B cell (primary cell): ENCODE measurements around the gene DLG2. TPM values are rescaled to one million over a fixed set of nuclear protein-coding genes. Genes with fewer than 3 reads are reported as not detected.

Experiments used
- ATAC-seq: fragments of 200-7000 bp; cut with Tn5 transposase; one replicate; pipeline ENCODE4 v1.10.0; 2021; ENCODE audit warnings: low read depth, mild to moderate bottlenecking, moderate number of reproducible peaks, moderate library complexity
- CTCF ChIA-PET: fragments of 350-600 bp; sonication (Branson Sonifier 250); formaldehyde crosslinking; loops from one replicate; lab custom pipeline; 2021; ENCODE audit warnings: antibody characterized with exemption, inconsistent platforms; lab: Charles Lee
- POLR2A ChIA-PET: fragments of 350-600 bp; sonication (Branson Sonifier 250); formaldehyde crosslinking; loops from one replicate; lab custom pipeline; 2021; ENCODE audit warnings: antibody characterized with exemption; lab: Charles Lee
- DNase-seq: peaks from one replicate; pipeline ENCODE4 v3.0.0; 2013
- H2AFZ ChIP-seq: 2 replicates; pipeline ENCODE4 v1.6.1; 2012; ENCODE audit warnings: mild to moderate bottlenecking, low read depth, low read length; ENCODE audit not compliant: insufficient read depth, poor library complexity, severe bottlenecking
- H3K27ac ChIP-seq, 2 donors: 1 replicate in 1 of 2; 2 replicates in 1 of 2; pipeline ENCODE4 v1.5.1; 2012 to 2013; ENCODE audit warnings: low read length in 2 of 2, mild to moderate bottlenecking in 2 of 2, moderate library complexity in 1 of 2
- H3K27me3 ChIP-seq, 4 experiments: fragments of 200-600 bp in 1 of 4; sonication (generic) in 1 of 4; replicated peaks in 1 of 4; 1 replicate in 2 of 4; 2 replicates in 2 of 4; pipeline versions ENCODE4 v1.6.1 to v1.7.0; 2013 to 2016; ENCODE audit warnings: low read length in 3 of 4, mild to moderate bottlenecking in 2 of 4, mixed read lengths in 1 of 4, moderate library complexity in 1 of 4; ENCODE audit not compliant: insufficient read depth in 4 of 4, control insufficient read depth in 3 of 4; ENCODE audit errors: control extremely low read depth in 1 of 4
- H3K36me3 ChIP-seq, 2 experiments: replicated peaks in 1 of 2; 1 replicate in 1 of 2; 2 replicates in 1 of 2; pipeline versions ENCODE4 v1.6.1 to v1.7.1; 2013; ENCODE audit warnings: low read length in 1 of 2; ENCODE audit not compliant: insufficient read depth in 2 of 2, control insufficient read depth in 1 of 2; ENCODE audit errors: control extremely low read depth in 1 of 2, extremely low read depth in 1 of 2
- H3K4me1 ChIP-seq, 2 donors: fragments of 200-600 bp in 1 of 2; sonication (generic) in 1 of 2; 1 replicate in 1 of 2; 2 replicates in 1 of 2; pipeline versions ENCODE4 v1.5.1 to v1.6.1; 2013 to 2017; ENCODE audit warnings: low read length in 2 of 2; ENCODE audit not compliant: control insufficient read depth in 2 of 2, insufficient read depth in 2 of 2
- H3K4me2 ChIP-seq: replicated peaks from 2 replicates; pipeline ENCODE3; 2012; ENCODE audit warnings: mild to moderate bottlenecking, low read depth, low read length; ENCODE audit not compliant: poor library complexity, severe bottlenecking
- H3K4me3 ChIP-seq, 5 experiments: fragments of 200-600 bp in 1 of 5; sonication (generic) in 1 of 5; 1 replicate in 3 of 5; 2 replicates in 2 of 5; pipeline versions ENCODE4 v1.5.1 to v1.7.0; 2011 to 2016; ENCODE audit warnings: low read length in 4 of 5, mild to moderate bottlenecking in 4 of 5, low read depth in 2 of 5, control low read depth in 1 of 5, moderate library complexity in 1 of 5; ENCODE audit not compliant: insufficient read depth in 1 of 5; ENCODE audit errors: control extremely low read depth in 1 of 5, extremely low read depth in 1 of 5
- H3K79me2 ChIP-seq: fragments of 200-600 bp; sonication (generic); one replicate; pipeline ENCODE4 v1.6.0; 2016; ENCODE audit warnings: low read length; ENCODE audit not compliant: control insufficient read depth, insufficient read depth
- H3K9ac ChIP-seq: fragments of 200-600 bp; sonication (generic); 2 replicates; pipeline ENCODE4 v1.6.1; 2017; ENCODE audit warnings: mild to moderate bottlenecking, low read length, moderate library complexity
- H3K9me3 ChIP-seq, 3 donors: one replicate each; pipeline versions ENCODE4 v1.6.1 to v1.7.1; 2013; ENCODE audit warnings: low read length in 2 of 3; ENCODE audit not compliant: control insufficient read depth in 2 of 3, insufficient read depth in 1 of 3; ENCODE audit errors: control extremely low read depth in 1 of 3
- H4K20me1 ChIP-seq: 2 replicates; pipeline ENCODE4 v1.6.0; 2012; ENCODE audit warnings: mild to moderate bottlenecking, low read length; ENCODE audit not compliant: insufficient read depth, control insufficient read depth, poor library complexity, severe bottlenecking
- H3K27ac Mint-ChIP-seq: one replicate; pipeline ENCODE4 v1.8.0; 2021; ENCODE audit warnings: mixed read lengths
- H3K27me3 Mint-ChIP-seq: one replicate; pipeline ENCODE4 v1.8.0; 2021; ENCODE audit warnings: mixed read lengths
- H3K4me1 Mint-ChIP-seq: one replicate; pipeline ENCODE4 v1.8.0; 2021; ENCODE audit warnings: mixed read lengths
- H3K4me3 Mint-ChIP-seq: one replicate; pipeline ENCODE4 v1.8.0; 2021; ENCODE audit warnings: mixed read lengths
- H3K9me3 Mint-ChIP-seq: one replicate; pipeline ENCODE4 v1.8.0; 2022; ENCODE audit warnings: mixed read lengths; ENCODE audit not compliant: insufficient read depth
- CTCF ChIP-seq: fragments of 200-600 bp; IDR thresholded peaks from one replicate; pipeline ENCODE4 v1.8.0; 2022; ENCODE audit warnings: antibody characterized with exemption, mild to moderate bottlenecking
- EZH2 ChIP-seq: IDR thresholded peaks from 2 replicates; pipeline ENCODE4 v1.6.1; 2012; ENCODE audit warnings: borderline replicate concordance, low read depth, mild to moderate bottlenecking, moderate library complexity, low read length; ENCODE audit not compliant: insufficient read depth, poor library complexity, severe bottlenecking
- WGBS: methylation state at CpG from one replicate; pipeline ENCODE4 v1.1.5; 2013; ENCODE audit warnings: missing lambda C conversion rate; ENCODE audit not compliant: insufficient coverage; 5-methylcytosine and 5-hydroxymethylcytosine counted together
- intact Hi-C: fragments of 100-400 bp; cut with micrococcal nuclease; formaldehyde crosslinking; loops from one replicate; pipeline ENCODE4 v1.10.0; 2022
- polyA plus RNA-seq: library from polyadenylated mRNA; depleted of rRNA; stranded (reverse); fragments of >200 nt; gene quantifications from 2 replicates; pipeline ENCODE4 v1.2.3, GENCODE V29; 2012
- total RNA-seq, 2 donors: library from RNA; stranded (reverse); fragments of 120-200 nt in 1 of 2; gene quantifications; 1 replicate in 1 of 2; 2 replicates in 1 of 2; pipeline versions ENCODE4 v1.2.3 to v1.2.4, GENCODE V29; 2013 to 2022

DLG2 gene
- total and polyA plus RNA-seq, 2 donors (not counting 1 experiment from before 2014, with no cell fraction given), result 0.54 to 5.4 TPM

GRCh38 chr11:83957038-83957900 lies 1669.9 kb downstream of the DLG2 start:
- ChIA-PET CTCF (no interaction called here), POLR2A (no interaction called here)
- WGBS, result 71% methylated on average over 2 of the region's 2 CpGs
- H3K9me3 ChIP-seq, result no peaks in the 10 kb centered on the region
- H3K36me3 ChIP-seq, result no peaks in the 10 kb centered on the region
- TF ChIP-seq CTCF (no peak), EZH2 (no peak)
- H2AFZ ChIP-seq, result no peak overlapping the region
- H3K4me1 ChIP-seq, result no peaks in the 10 kb centered on the region
- no peaks in the 10 kb centered on the region for H3K79me2 ChIP-seq
- H3K4me3 ChIP-seq, result no peak overlapping the region
- no peak overlapping the region for H3K4me3 Mint-ChIP-seq
- intact Hi-C loops, result no loop called here
- no peak overlapping the region for H3K27ac Mint-ChIP-seq
- H3K4me1 Mint-ChIP-seq, result no peaks in the 10 kb centered on the region
- H3K27me3 ChIP-seq, result no peaks in the 10 kb centered on the region
- no peak overlapping the region for H3K27ac ChIP-seq
- no peaks in the 10 kb centered on the region for H4K20me1 ChIP-seq
- no peak for ATAC-seq
- no peak for DNase-seq
- no peaks in the 10 kb centered on the region for H3K9me3 Mint-ChIP-seq
- no peak overlapping the region for H3K4me2 ChIP-seq
- H3K27me3 Mint-ChIP-seq, result no peaks in the 10 kb centered on the region
- no peak overlapping the region for H3K9ac ChIP-seq

DNA sequence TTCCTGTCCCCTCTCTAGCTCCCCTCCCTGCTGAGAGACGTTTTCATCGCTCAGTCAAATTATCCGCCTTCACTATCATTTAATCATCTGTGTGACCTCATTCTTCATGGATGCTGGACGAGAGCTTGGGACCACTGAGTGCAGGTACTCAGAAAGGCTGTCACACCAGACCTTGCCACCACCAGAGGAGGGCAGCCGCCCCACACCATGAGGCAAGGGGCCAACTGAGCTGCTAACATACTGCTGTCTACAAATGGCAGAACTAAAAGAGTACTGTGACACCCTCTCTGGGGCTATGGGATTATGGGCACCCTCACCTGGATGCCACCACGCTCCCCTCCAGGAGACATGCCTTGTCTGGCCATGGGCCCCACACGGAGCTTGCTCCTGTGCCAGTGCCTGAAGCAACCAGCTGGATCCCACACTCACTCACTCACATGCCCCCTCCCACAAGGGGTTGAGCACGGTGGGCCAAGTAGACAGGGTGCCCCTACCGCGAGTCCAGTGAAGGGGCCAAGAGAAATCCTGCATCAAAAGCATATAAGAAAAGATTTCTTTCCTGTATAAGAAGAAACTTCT lies 1670.9 kb downstream of the DLG2 start:
- Histone ChIP-seq H3K27me3 (no peaks in the 10 kb centered on the region), H3K79me2 (no peaks in the 10 kb centered on the region), H3K9ac (no peak overlapping the region), H3K4me2 (no peak overlapping the region), H3K4me1 (no peaks in the 10 kb centered on the region), H3K36me3 (no peaks in the 10 kb centered on the region), H3K9me3 (no peaks in the 10 kb centered on the region), H3K4me3 (no peak overlapping the region), H3K27ac (no peak overlapping the region), H2AFZ (no peak overlapping the region), H4K20me1 (no peaks in the 10 kb centered on the region)
- intact Hi-C loops, result no loop called here
- no peak for DNase-seq
- no peak overlapping the region for H3K27ac Mint-ChIP-seq
- ATAC-seq, result no peak
- 88% methylated on average over 7 of the region's 10 CpGs for WGBS
- ChIA-PET POLR2A (no interaction called here), CTCF (no interaction called here)
- no peaks in the 10 kb centered on the region for H3K9me3 Mint-ChIP-seq
- no peaks in the 10 kb centered on the region for H3K4me1 Mint-ChIP-seq
- TF ChIP-seq CTCF, result no peak
- TF ChIP-seq EZH2, result no peak
- H3K4me3 Mint-ChIP-seq, result no peak overlapping the region
- H3K27me3 Mint-ChIP-seq, result no peaks in the 10 kb centered on the region
